ENCODE data around the gene RIN2.

Gene RIN2

GRCh38 chr20:19711126-19711525 is 46.9 kb upstream of the RIN2 start:
- H3K36me3 ChIP-seq (ENCODE audit: insufficient read depth, low read length), result no peaks in the 10 kb centered on the region
- no peaks in the 10 kb centered on the region for H4K20me1 ChIP-seq (ENCODE audit: insufficient read depth, low read length)
- no peaks in the 10 kb centered on the region for H3K79me2 ChIP-seq (ENCODE audit: insufficient read depth, low read length)
- no peak overlapping the region for H3K9ac ChIP-seq (ENCODE audit: low read length)
- no peaks in the 10 kb centered on the region for H3K9me2 ChIP-seq (ENCODE audit: low read depth, low read length)
- H3K27ac ChIP-seq (ENCODE audit: low read depth, low read length, poor library complexity, severe bottlenecking), result no peak overlapping the region
- H3K9me3 ChIP-seq (ENCODE audit: low read length), result no peaks in the 10 kb centered on the region
- H3K27me3 ChIP-seq (ENCODE audit: insufficient read depth, low read length), result peaks cover 8% of the 10 kb centered on the region; the same call in 1 of the 2 replicates
- H2AFZ ChIP-seq (ENCODE audit: low read length), result no peak overlapping the region
- no peak overlapping the region for H3K4me2 ChIP-seq (ENCODE audit: low read length)
- no peaks in the 10 kb centered on the region for H3K4me1 ChIP-seq (ENCODE audit: insufficient read depth, low read length, severe bottlenecking)
- no peak overlapping the region for H3K4me3 ChIP-seq (ENCODE audit: low read depth, low read length, poor library complexity, severe bottlenecking)
- H3F3A ChIP-seq (ENCODE audit: insufficient read depth, low read length), result no peaks in the 10 kb centered on the region
- TF ChIP-seq EZH2 (IDR thresholded peaks at IDR 0.05; ENCODE audit: borderline replicate concordance, low read length) (no peak), CTCF (IDR thresholded peaks at IDR 0.05; ENCODE audit: low read length) (no peak)

GRCh38 chr20:19712721-19713260 is 45.3 kb upstream of the RIN2 start:
- Histone ChIP-seq H3K9ac (ENCODE audit: low read length) (no peak overlapping the region), H3K4me1 (ENCODE audit: insufficient read depth, low read length, severe bottlenecking) (no peaks in the 10 kb centered on the region), H3K4me2 (ENCODE audit: low read length) (no peak overlapping the region), H3K9me3 (ENCODE audit: low read length) (no peaks in the 10 kb centered on the region), H3K36me3 (ENCODE audit: insufficient read depth, low read length) (no peaks in the 10 kb centered on the region), H2AFZ (ENCODE audit: low read length) (no peak overlapping the region), H4K20me1 (ENCODE audit: insufficient read depth, low read length) (no peaks in the 10 kb centered on the region), H3F3A (ENCODE audit: insufficient read depth, low read length) (no peaks in the 10 kb centered on the region), H3K27ac (ENCODE audit: low read depth, low read length, poor library complexity, severe bottlenecking) (no peak overlapping the region), H3K27me3 (ENCODE audit: insufficient read depth, low read length) (no peaks in the 10 kb centered on the region; the same call in 1 of the 2 replicates), H3K9me2 (ENCODE audit: low read depth, low read length) (no peaks in the 10 kb centered on the region), H3K4me3 (ENCODE audit: low read depth, low read length, poor library complexity, severe bottlenecking) (no peak overlapping the region), H3K79me2 (ENCODE audit: insufficient read depth, low read length) (no peaks in the 10 kb centered on the region)
- TF ChIP-seq CTCF (IDR thresholded peaks at IDR 0.05; ENCODE audit: low read length) (no peak), EZH2 (IDR thresholded peaks at IDR 0.05; ENCODE audit: borderline replicate concordance, low read length) (no peak)

- no peaks in the 10 kb centered on the region for H3K9me2 ChIP-seq (ENCODE audit: low read depth, low read length)
- peaks cover 3% of the 10 kb centered on the region for H3K27me3 ChIP-seq (ENCODE audit: insufficient read depth, low read length)
- H3F3A ChIP-seq (ENCODE audit: insufficient read depth, low read length), result no peaks in the 10 kb centered on the region
- H3K4me2 ChIP-seq (ENCODE audit: low read length), result no peak overlapping the region
- H3K9ac ChIP-seq (ENCODE audit: low read length), result no peak overlapping the region
- no peak overlapping the region for H3K27ac ChIP-seq (ENCODE audit: low read depth, low read length, poor library complexity, severe bottlenecking)
- H3K4me3 ChIP-seq (ENCODE audit: low read depth, low read length, poor library complexity, severe bottlenecking), result no peak overlapping the region
- H3K9me3 ChIP-seq (ENCODE audit: low read length), result no peaks in the 10 kb centered on the region
- no peaks in the 10 kb centered on the region for H3K4me1 ChIP-seq (ENCODE audit: insufficient read depth, low read length, severe bottlenecking)
- H2AFZ ChIP-seq (ENCODE audit: low read length), result no peak overlapping the region
- no peaks in the 10 kb centered on the region for H4K20me1 ChIP-seq (ENCODE audit: insufficient read depth, low read length)
- H3K36me3 ChIP-seq (ENCODE audit: insufficient read depth, low read length), result no peaks in the 10 kb centered on the region
- TF ChIP-seq EZH2 (IDR thresholded peaks at IDR 0.05; ENCODE audit: borderline replicate concordance, low read length), result no peak
- H3K79me2 ChIP-seq (ENCODE audit: insufficient read depth, low read length), result no peaks in the 10 kb centered on the region
These were observed 44.1 kb upstream of the RIN2 start for GRCh38 chr20:19713822-19714578.

- no peaks in the 10 kb centered on the region for H3K4me1 ChIP-seq (ENCODE audit: insufficient read depth, low read length, severe bottlenecking)
- TF ChIP-seq CTCF (IDR thresholded peaks at IDR 0.05; ENCODE audit: low read length) (no peak), EZH2 (IDR thresholded peaks at IDR 0.05; ENCODE audit: borderline replicate concordance, low read length) (no peak)
- no peaks in the 10 kb centered on the region for H3K79me2 ChIP-seq (ENCODE audit: insufficient read depth, low read length)
- H3K4me2 ChIP-seq (ENCODE audit: low read length), result no peak overlapping the region
- H3K27me3 ChIP-seq (ENCODE audit: insufficient read depth, low read length), result peaks cover 3% of the 10 kb centered on the region
- no peak overlapping the region for H3K27ac ChIP-seq (ENCODE audit: low read depth, low read length, poor library complexity, severe bottlenecking)
- H2AFZ ChIP-seq (ENCODE audit: low read length), result no peak overlapping the region
- H3K9me2 ChIP-seq (ENCODE audit: low read depth, low read length), result no peaks in the 10 kb centered on the region
- no peaks in the 10 kb centered on the region for H4K20me1 ChIP-seq (ENCODE audit: insufficient read depth, low read length)
- H3F3A ChIP-seq (ENCODE audit: insufficient read depth, low read length), result no peaks in the 10 kb centered on the region
- no peaks in the 10 kb centered on the region for H3K9me3 ChIP-seq (ENCODE audit: low read length)
- no peak overlapping the region for H3K9ac ChIP-seq (ENCODE audit: low read length)
- no peaks in the 10 kb centered on the region for H3K36me3 ChIP-seq (ENCODE audit: insufficient read depth, low read length)
- no peak overlapping the region for H3K4me3 ChIP-seq (ENCODE audit: low read depth, low read length, poor library complexity, severe bottlenecking)
These were observed 43.5 kb upstream of the RIN2 start for GRCh38 chr20:19714579-19714840.

Data from OCI-LY1 (cell line).